Kidney epithelial cell (primary cell): Measurements from ENCODE around the gene LIPE. TPM values are rescaled to one million over a fixed set of nuclear protein-coding genes. Genes with fewer than 3 reads are reported as not detected.

Experiments used
- DNase-seq: peaks from one replicate; pipeline ENCODE4 v3.0.0-alpha.2; 2010; ENCODE audit warnings: low read depth
- H3K27me3 ChIP-seq: 2 replicates; pipeline ENCODE4 v1.6.0; 2011; ENCODE audit warnings: low read length; ENCODE audit not compliant: control insufficient read depth, insufficient read depth
- H3K36me3 ChIP-seq: 2 replicates; pipeline ENCODE4 v1.5.1; 2011; ENCODE audit warnings: low read length; ENCODE audit not compliant: control insufficient read depth, insufficient read depth
- H3K4me3 ChIP-seq: 2 replicates; pipeline ENCODE4 v1.5.1; 2011; ENCODE audit warnings: low read depth, mild to moderate bottlenecking, control low read depth, low read length
- total RNA-seq: library from RNA; depleted of rRNA; stranded (reverse); fragments of >200 nt; gene quantifications from 2 replicates; pipeline ENCODE4 v1.2.3, GENCODE V29; 2015
- TF ChIP-seq, protein P1 (sequence below): IDR thresholded peaks from 2 replicates; pipeline ENCODE4 v1.5.1; 2011; ENCODE audit warnings: mild to moderate bottlenecking, moderate library complexity, low read length, control low read depth, inconsistent platforms; ENCODE audit not compliant: insufficient read depth, poor library complexity, severe bottlenecking

LIPE gene
- total RNA-seq, 1 donor from 2014 or later, result 3.7 TPM

DNA sequence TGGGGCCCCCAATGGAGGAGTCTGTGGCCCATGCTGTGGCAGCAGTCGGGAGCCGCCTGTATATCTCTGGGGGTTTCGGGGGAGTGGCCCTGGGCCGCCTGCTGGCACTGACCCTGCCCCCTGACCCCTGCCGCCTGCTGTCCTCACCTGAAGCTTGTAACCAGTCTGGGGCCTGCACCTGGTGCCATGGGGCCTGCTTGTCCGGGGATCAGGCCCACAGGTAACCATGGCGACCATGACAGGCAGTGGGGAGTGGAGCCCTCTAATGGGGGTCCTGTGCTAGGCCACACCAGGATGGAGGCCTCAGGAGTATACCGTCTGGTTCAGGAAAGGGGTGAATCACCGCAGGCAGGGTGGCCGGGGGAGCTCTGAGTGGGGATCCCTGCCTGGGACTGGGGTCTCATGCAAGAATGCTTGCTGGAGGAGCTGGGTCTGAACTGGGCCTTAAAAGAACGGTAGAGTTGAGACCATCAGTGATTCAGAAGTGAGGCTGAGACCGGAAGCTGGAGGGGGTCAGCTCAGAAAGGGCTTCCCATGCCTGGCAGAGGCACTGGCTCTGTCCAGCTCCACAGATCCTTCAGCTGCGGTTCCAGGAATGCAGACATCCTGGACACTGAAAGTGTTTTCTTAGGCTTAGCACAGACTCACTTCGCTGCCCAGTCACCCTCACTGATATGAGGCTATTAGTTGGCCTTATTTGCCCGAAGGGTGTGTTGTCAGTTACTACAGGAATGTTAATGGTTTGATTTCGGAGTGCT is 66.2 kb downstream of the LIPE start:
- no peak for DNase-seq
- H3K27me3 ChIP-seq, result no peaks in the 10 kb centered on the region
- H3K4me3 ChIP-seq, result no peak overlapping the region
- peaks cover 2% of the 10 kb centered on the region for H3K36me3 ChIP-seq
- TF ChIP-seq, protein P1, sequence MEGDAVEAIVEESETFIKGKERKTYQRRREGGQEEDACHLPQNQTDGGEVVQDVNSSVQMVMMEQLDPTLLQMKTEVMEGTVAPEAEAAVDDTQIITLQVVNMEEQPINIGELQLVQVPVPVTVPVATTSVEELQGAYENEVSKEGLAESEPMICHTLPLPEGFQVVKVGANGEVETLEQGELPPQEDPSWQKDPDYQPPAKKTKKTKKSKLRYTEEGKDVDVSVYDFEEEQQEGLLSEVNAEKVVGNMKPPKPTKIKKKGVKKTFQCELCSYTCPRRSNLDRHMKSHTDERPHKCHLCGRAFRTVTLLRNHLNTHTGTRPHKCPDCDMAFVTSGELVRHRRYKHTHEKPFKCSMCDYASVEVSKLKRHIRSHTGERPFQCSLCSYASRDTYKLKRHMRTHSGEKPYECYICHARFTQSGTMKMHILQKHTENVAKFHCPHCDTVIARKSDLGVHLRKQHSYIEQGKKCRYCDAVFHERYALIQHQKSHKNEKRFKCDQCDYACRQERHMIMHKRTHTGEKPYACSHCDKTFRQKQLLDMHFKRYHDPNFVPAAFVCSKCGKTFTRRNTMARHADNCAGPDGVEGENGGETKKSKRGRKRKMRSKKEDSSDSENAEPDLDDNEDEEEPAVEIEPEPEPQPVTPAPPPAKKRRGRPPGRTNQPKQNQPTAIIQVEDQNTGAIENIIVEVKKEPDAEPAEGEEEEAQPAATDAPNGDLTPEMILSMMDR, result no peak

DNA sequence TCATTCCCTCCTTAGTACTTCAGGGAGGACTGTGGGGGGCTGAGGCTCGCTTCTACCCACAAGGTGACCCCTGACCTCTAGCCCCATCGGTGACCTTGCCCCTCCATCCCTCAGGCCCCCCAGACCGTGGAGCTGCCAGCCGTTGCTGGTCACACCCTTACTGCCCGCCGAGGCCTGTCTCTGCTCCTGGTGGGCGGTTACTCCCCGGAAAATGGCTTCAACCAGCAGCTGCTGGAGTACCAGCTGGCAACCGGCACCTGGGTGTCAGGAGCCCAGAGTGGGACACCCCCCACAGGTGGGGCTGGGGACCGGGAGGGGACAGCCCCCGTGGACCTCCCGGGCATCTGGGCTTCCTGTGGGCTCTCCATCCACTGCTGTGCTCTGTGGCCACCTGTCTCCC is 69.9 kb downstream of the LIPE start:
- TF ChIP-seq, protein P1, result no peak
- Histone ChIP-seq H3K27me3 (no peaks in the 10 kb centered on the region), H3K4me3 (no peak overlapping the region), H3K36me3 (no peaks in the 10 kb centered on the region)
- no peak for DNase-seq

DNA sequence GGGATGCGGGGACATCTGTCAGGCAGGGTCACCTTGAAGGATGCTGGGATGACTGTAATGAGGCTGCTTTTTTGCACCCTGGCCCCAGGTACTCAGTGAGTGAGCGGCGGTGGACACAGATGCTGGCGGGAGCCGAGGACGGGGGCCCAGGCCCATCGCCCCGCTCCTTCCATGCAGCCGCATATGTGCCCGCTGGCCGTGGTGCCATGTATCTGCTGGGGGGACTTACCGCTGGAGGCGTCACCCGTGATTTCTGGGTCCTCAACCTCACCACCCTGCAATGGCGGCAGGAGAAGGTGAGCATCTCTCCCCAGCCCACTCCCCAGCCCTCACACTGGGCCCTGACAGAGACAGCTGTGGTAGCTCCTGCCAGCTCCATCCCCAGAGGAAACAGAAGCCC is 70.5 kb downstream of the LIPE start:
- Histone ChIP-seq H3K27me3 (no peaks in the 10 kb centered on the region), H3K4me3 (no peak overlapping the region), H3K36me3 (no peaks in the 10 kb centered on the region)
- DNase-seq, result no peak
- TF ChIP-seq, protein P1, result no peak

- no peaks in the 10 kb centered on the region for H3K36me3 ChIP-seq
- TF ChIP-seq, protein P1, result no peak
- no peaks in the 10 kb centered on the region for H3K27me3 ChIP-seq
- no peak for DNase-seq
- H3K4me3 ChIP-seq, result no peak overlapping the region
These were observed 71.3 kb downstream of the LIPE start for GRCh38 chr19:42355896-42356295.

GRCh38 chr19:42353341-42354015 is 73.7 kb downstream of the LIPE start:
- no peak for DNase-seq
- H3K4me3 ChIP-seq, result no peak overlapping the region
- no peaks in the 10 kb centered on the region for H3K27me3 ChIP-seq
- TF ChIP-seq, protein P1, result no peak
- no peaks in the 10 kb centered on the region for H3K36me3 ChIP-seq
